Right cardiac atrium (tissue), 5 donors: ENCODE data around the gene BSG. TPM values are rescaled to one million over a fixed set of nuclear protein-coding genes. Genes with fewer than 3 reads are reported as not detected.
A peak's percentile ranks its signal among the peaks of the same experiment; 100 is the strongest.
"Not testable (repeated sequence)": the region's sequence is repeated elsewhere in the genome, so short reads cannot be mapped to it uniquely, and the experiment has no call there.

Experiments
- ATAC-seq, 2 donors: fragments of 200-7000 bp; cut with Tn5 transposase; one replicate each; pipeline versions ENCODE4 v1.8.0 to v1.9.1; 2020; ENCODE audit warnings: moderate library complexity in 2 of 2, mild to moderate bottlenecking in 1 of 2
- DNase-seq, 3 donors: peaks; one replicate each; pipeline ENCODE4 v3.0.0-alpha.2; 2020
- H3K27ac ChIP-seq: one replicate; pipeline ENCODE4 v1.5.1; 2013; ENCODE audit warnings: mild to moderate bottlenecking, low read length, control low read depth, moderate library complexity
- H3K27me3 ChIP-seq: one replicate; pipeline ENCODE4 v1.6.1; 2013; ENCODE audit not compliant: control insufficient read depth, insufficient read depth
- H3K4me1 ChIP-seq: one replicate; pipeline ENCODE4 v1.6.1; 2013; ENCODE audit warnings: low read length; ENCODE audit not compliant: control insufficient read depth, insufficient read depth
- H3K4me3 ChIP-seq: one replicate; pipeline ENCODE4 v1.5.1; 2013; ENCODE audit warnings: low read length, control low read depth
- H3K9me3 ChIP-seq: one replicate; pipeline ENCODE4 v1.6.1; 2013; ENCODE audit warnings: low read length; ENCODE audit not compliant: control insufficient read depth
- WGBS: extraction: QIAGEN DNeasy Blood & Tissue Kit; methylation state at CpG from one replicate; pipeline ENCODE4 v1.1.7; 2013; 5-methylcytosine and 5-hydroxymethylcytosine counted together
- intact Hi-C, 4 donors: fragments of 100-400 bp; cut with DNase I; formaldehyde crosslinking; loops; one replicate each; pipeline versions ENCODE4 v1.11.0 to v1.14.0; 2022 to 2023
- polyA plus RNA-seq: library from polyadenylated mRNA; stranded (reverse); fragments of 200-250 nt; gene quantifications from one replicate; pipeline ENCODE4 v1.2.3, GENCODE V29; 2013
- total RNA-seq, 4 donors: library from RNA; stranded (reverse); fragmentation: NEBNext Ultra II Directional; extraction: Animal tissue kit (Norgen Biotek cat#: 25700); gene quantifications; one replicate each; pipeline ENCODE4 v1.2.1, GENCODE V29; 2021
- donor health status: healthy with polysubstance abuse.
- donor health status: DM: no; HTN: yes; CAD: no.
- donor health status: DM: no; HTN: no; CAD: no.
- donor health status: DM: no; HTN: yes; CAD: no; lungs with severe emphysema.
- donor health status: DM: yes; HTN: yes; CAD: no.

The BSG gene
- total and polyA plus RNA-seq, 5 donors: 1,142 to 1,705 (median 1,380) TPM

- Histone ChIP-seq H3K27me3 (no peaks in the 10 kb centered on the region), H3K4me3 (no peak overlapping the region), H3K27ac (no peak overlapping the region), H3K4me1 (no peaks in the 10 kb centered on the region), H3K9me3 (no peaks in the 10 kb centered on the region)
- ATAC-seq (no peak), DNase-seq (peak in 1 of 3 donors; percentile 46)
- intact Hi-C loops: no loop called here
- 88% methylated on average over 31 of the region's 31 CpGs for WGBS
These were observed 10.3 kb downstream of the BSG start for GRCh38 chr19:582497-583197.

- no peaks in the 10 kb centered on the region for H3K4me1 ChIP-seq
- ATAC-seq: no peak
- no peaks in the 10 kb centered on the region for H3K9me3 ChIP-seq
- no peak overlapping the region for H3K27ac ChIP-seq
- DNase-seq: peak in 1 of 3 donors; percentile 40
- 86% methylated on average over 27 of the region's 27 CpGs for WGBS
- H3K4me3 ChIP-seq: no peak overlapping the region
- intact Hi-C loops: no loop called here
- H3K27me3 ChIP-seq: no peaks in the 10 kb centered on the region
These were observed 11.0 kb downstream of the BSG start for GRCh38 chr19:583198-583967.

- no peak for ATAC-seq
- intact Hi-C loops: no loop called here
- WGBS: 72% methylated on average over 5 of the region's 5 CpGs
- H3K27me3 ChIP-seq: no peaks in the 10 kb centered on the region
- H3K4me1 ChIP-seq: no peaks in the 10 kb centered on the region
- DNase-seq: no peak
- H3K4me3 ChIP-seq: no peak overlapping the region
- H3K27ac ChIP-seq: no peak overlapping the region
- H3K9me3 ChIP-seq: no peaks in the 10 kb centered on the region
These were observed 11.5 kb downstream of the BSG start for GRCh38 chr19:583968-584239.

GRCh38 chr19:584240-585001 lies 12.0 kb downstream of the BSG start:
- 24% methylated on average over 38 of the region's 38 CpGs for WGBS
- ATAC-seq: peak; percentile 53 to 64
- no peak overlapping the region for H3K4me3 ChIP-seq
- no peaks in the 10 kb centered on the region for H3K9me3 ChIP-seq
- peak in 2 of 3 donors; percentile 77 to 85 for DNase-seq
- no peaks in the 10 kb centered on the region for H3K4me1 ChIP-seq
- H3K27ac ChIP-seq: no peak overlapping the region
- no peaks in the 10 kb centered on the region for H3K27me3 ChIP-seq
- intact Hi-C loops: no loop called here

GRCh38 chr19:585146-585545 lies 12.8 kb downstream of the BSG start:
- WGBS: 81% methylated on average over 33 of the region's 34 CpGs
- H3K4me1 ChIP-seq, intact Hi-C loops, H3K4me3 ChIP-seq, H3K27me3 ChIP-seq, H3K27ac ChIP-seq, H3K9me3 ChIP-seq, ATAC-seq: not testable (repeated sequence)
- DNase-seq: peak in 2 of 3 donors; percentile 42 to 64

- Histone ChIP-seq H3K9me3 (no peaks in the 10 kb centered on the region), H3K4me1 (no peaks in the 10 kb centered on the region), H3K27me3 (no peaks in the 10 kb centered on the region), H3K4me3 (no peak overlapping the region), H3K27ac (no peak overlapping the region)
- intact Hi-C loops: no loop called here
- DNase-seq: peak in 1 of 3 donors; percentile 42
- peak in 1 of 2 donors; percentile 8 for ATAC-seq
- 57% methylated on average over 10 of the region's 10 CpGs for WGBS
These were observed 13.2 kb downstream of the BSG start for GRCh38 chr19:585551-586110.

GRCh38 chr19:588093-588740 lies 15.8 kb downstream of the BSG start:
- H3K27me3 ChIP-seq: no peaks in the 10 kb centered on the region

GRCh38 chr19:588741-589692 lies 16.6 kb downstream of the BSG start:
- no peaks in the 10 kb centered on the region for H3K27me3 ChIP-seq

More at GRCh38 chr19:588093-588740, 15.8 kb downstream of the BSG start:
- Histone ChIP-seq H3K27ac (peak overlapping the region; percentile 32), H3K4me1 (no peaks in the 10 kb centered on the region), H3K4me3 (no peak overlapping the region), H3K9me3 (no peaks in the 10 kb centered on the region)
- ATAC-seq: peak; percentile 38 to 50
- intact Hi-C loops: no loop called here
- DNase-seq: peak; percentile 77 to 94 (median 90)
- 8% methylated on average over 41 of the region's 41 CpGs for WGBS

GRCh38 chr19:589693-590395 lies 17.4 kb downstream of the BSG start, which contains the start of gene HCN2:
Gene HCN2 (plus strand): TSS chr19:589881. CDS start chr19:589946, 65 bp downstream.
- no peaks in the 10 kb centered on the region for H3K4me1 ChIP-seq
- H3K27ac ChIP-seq: peak within 1 kb of the TSS; percentile 32
- no peaks in the 10 kb centered on the region for H3K27me3 ChIP-seq
- intact Hi-C loops: no loop called here
- DNase-seq: no peak
- ATAC-seq: no peak
- H3K4me3 ChIP-seq: peak within 1 kb of the TSS; percentile 37
- no peaks in the 10 kb centered on the region for H3K9me3 ChIP-seq
- under 1% methylated on average over 112 of the region's 132 CpGs for WGBS

More at GRCh38 chr19:588741-589692, 16.6 kb downstream of the BSG start:
- DNase-seq (peak in 2 of 3 donors; percentile 14 to 57), ATAC-seq (peak in 1 of 2 donors; percentile 1)
- Histone ChIP-seq H3K27ac (peak overlapping the region; percentile 32), H3K9me3 (no peaks in the 10 kb centered on the region), H3K4me3 (peak overlapping the region; percentile 3), H3K4me1 (no peaks in the 10 kb centered on the region)
- intact Hi-C loops: no loop called here
- 21% methylated on average over 54 of the region's 54 CpGs for WGBS
